IPS-NIHi7 (cell line): ENCODE data around the gene COX7B.
A peak's percentile ranks its signal among the peaks of the same experiment; 100 is the strongest.
"Not testable (repeated sequence)": the region's sequence is repeated elsewhere in the genome, so short reads cannot be mapped to it uniquely, and the experiment has no call there.

Experiments used
- DNase-seq: peaks from one replicate; pipeline ENCODE4 v3.0.0; 2012; ENCODE audit warnings: mixed read lengths; ENCODE audit errors: extremely low spot score

The COX7B gene, protein sequence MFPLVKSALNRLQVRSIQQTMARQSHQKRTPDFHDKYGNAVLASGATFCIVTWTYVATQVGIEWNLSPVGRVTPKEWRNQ

DNA sequence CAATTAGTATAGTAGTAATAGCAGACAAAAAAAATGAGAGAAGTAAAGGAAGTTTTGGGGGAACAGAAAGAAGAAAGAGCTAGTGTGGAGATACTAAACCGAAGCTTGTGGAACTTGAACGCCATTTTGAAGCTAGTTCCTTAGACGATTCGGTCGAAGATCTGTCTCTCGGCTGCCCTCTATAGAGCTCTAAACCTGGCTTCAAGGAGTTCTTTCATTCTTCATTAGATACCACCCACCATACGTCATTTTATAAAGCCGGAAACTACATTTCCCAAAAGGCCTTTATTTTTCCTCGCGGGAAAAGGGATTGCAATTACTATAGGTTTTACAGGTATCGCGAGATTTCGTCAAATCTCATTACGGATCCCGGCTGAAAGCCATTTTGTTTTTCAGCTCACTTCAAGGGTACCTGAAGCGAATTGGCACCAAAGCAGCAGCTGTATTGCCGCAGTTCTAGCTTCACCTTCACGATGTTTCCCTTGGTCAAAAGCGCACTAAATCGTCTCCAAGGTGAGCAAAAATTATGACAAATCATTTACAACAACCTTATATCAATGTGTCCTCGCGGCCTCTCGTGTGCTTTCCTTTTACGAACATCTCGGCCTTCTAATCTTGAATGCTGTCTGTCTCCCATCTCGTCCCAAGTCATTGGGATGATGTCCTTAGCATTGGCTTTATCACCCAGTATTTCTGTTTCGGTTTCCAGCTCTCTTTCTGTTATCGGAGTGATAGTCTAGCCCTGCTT, at the start of gene COX7B:
COX7B (plus strand) TSS at position 388 of the 748 bp plus-strand sequence; CDS start at position 474, 86 bp downstream.
- peak; percentile 54 for DNase-seq

DNA sequence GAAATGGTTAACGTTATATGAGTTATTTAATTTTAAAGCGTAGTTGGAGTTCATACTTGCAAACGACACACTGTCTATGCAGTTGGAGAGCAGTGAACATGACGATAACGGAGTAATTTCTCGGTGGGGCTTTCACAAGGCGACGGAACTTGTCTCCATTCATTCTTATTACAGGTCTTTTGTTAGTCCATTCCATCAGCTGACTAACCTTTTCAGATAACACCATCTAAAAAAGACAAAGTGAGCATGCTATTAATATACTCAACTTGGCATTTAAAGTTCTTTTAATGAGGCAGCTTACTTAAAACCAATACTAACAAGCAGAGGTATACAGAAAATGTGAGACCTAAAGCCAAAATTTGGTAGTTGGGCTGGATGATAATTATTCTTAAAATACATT, 23.9 kb upstream of the COX7B start:
- DNase-seq = no peak

DNA sequence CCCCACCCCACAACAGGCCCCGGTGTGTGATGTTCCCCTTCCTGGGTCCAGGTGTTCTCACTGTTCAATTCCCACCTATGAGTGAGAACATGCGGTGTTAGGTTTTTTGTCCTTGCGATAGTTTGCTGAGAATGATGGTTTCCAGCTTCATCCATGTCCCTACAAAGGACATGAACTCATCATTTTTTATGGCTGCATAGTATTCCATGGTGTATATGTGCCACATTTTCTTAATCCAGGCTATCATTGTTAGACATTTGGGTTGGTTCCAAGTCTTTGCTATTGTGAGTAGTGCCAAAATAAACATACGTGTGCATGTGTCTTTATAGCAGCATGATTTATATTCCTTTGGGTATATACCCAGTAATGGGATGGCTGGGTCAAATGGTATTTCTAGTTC, 17.9 kb upstream of the COX7B start:
- DNase-seq = not testable (repeated sequence)

DNA sequence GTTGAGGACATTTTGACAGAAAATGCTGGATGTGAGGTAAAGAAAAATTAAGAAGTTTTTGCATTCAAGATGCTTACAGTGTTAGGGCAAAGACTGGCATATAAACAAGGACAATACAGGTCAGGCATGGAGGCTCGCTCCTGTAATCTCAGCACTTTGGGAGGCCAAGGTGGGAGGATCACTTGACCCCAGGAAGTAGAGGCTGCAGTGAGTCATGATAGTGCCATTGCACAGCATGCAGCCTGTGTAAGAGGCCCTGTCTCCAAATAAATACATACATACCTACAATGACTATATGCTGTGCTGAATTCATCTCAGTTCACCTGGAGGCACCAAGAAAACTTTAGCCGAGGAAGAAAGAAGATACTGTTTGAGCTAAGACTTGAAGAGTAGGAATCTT, 6.4 kb upstream of the COX7B start:
- no peak for DNase-seq

DNA sequence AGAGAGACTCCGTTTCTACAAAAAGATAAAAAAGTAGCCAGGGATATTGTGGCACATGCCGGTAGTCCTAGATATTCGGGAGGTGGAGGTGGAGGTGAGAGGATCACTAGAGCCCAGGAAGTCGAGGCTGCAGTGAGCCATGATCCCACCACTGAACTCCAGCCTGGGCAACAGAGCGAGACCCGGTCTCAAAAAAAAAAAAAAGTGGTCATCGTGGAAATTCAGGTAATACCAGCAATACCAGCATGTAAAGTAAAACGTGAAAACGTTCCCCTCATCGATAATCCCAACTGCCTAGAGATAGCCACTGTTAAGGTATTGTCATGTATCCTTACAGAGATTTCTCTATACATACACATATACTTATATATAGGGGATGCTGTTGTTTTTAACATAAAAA, 5.6 kb upstream of the COX7B start:
- no peak for DNase-seq

DNA sequence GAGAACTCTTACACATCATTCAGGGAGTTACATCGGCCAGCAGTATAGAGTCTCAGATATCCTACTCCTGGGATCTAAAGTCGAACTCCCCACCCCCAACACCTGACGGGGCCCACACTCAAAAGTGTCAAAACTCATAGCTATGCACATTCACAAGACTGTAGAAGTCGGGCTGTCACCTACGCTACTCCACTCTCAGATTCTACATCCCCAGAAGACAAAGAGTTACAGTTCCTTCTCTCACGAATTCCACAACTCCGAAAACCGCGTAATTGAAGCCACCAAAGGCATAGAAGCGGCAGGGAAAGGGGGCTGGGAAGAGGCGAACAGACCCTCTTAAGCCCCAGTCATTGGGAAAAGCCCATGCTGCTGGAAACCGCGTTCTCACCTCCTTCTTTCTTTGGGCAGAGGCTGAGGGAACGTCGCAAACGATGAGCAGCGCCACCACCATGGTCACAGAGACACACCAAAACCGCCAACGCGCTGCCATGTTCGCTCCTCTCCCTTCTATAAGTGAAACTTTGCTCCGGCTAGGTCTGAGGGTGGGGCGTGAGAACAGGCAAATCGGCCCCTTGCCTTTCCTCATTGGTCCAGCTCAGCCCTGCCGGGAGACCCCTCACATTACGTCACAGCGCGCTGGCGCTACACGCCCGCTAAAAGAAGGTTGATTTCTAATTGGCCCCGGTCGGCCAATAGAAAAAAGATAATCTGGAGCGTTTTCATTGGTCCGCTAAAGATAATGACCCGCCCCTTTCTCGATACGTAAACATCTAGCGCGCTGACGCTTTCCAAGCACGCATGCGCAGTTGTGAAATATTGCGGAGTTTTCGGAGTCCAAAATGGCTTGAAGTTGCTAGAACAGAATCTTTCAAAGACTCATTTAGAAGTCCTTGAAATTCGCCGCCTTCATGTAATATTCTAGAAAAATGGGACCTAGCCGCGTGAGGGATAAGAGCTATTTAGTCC, 4.1 kb upstream of the COX7B start, which contains the start of gene MAGT1:
MAGT1 (minus strand) TSS at position 515 of the 966 bp plus-strand sequence; CDS start at position 490, 25 bp downstream.
- peak; percentile 83 for DNase-seq

DNA sequence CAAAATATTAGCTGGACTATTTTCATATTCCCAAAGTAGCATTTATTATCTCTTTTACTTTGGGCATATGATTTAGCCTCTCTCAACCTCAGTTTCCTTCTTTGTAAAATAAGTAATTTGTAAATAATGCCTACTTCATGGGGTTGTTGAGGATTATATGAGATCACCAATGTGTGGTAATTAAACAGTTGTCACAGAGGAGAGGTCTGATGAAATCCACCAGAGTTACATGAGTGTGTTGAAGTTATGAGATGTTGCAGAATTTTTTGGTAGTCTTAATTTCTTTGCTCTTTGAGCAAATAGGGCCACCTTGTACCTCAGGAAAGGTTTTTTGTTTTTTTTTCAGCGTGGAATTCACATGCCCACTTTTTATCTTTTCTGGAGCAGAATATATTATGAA, 1.4 kb downstream of the COX7B start:
- DNase-seq = no peak

DNA sequence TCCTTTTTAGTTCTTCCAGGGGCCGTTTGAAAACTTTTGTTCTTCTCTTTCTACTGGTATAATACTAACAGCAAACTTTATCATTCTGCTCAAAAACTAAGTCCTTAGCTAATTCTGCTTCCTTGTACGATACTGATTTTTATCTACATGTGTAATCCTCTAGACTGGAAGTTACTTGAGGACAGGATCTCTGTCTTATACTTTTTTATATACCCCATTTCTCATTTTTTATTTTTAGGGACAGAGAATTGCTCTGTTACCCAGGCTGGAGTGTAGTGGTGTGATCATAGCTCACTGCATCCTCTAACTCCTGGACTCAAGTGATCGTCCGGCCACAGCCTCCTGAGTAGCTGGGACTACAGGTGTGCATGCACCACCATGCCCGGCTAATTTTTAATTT, 2.2 kb downstream of the COX7B start:
- no peak for DNase-seq

DNA sequence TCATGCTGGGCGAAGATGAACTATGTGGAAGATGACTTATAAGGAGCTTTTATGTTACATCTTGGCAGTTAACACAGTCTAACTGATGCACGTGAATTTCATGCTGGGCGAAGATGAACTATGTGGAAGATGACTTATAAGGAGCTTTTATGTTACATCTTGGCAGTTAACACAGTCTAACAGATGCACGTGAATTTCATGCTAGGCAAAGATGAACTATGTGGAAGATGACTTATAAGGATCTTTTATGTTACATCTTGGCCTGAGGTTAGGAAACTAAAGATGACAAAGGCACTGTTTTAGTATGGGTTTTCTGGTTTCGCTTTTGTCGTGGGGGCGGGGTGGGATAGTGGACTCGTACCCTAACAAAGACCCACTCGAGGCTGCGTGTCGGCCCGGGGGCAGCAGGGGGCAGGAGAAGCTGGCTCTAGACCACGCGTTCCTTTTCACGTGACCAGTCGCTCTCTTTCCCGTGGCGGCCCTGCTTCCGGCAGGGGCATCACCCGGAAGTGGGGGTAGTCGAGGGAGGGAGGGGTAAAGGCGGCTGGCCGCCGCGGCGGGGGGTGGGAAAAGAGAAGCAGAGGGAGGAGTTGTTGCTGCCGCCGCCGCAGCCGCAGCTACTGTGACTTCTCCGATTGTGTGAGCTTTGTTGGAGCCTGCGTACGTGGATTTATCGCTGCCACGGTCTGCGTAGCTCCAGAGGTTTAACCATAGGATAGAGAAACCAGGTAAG, 11.0 kb downstream of the COX7B start, which contains the start of gene ATP7A:
ATP7A (plus strand) TSS at position 586 of the 733 bp plus-strand sequence. CDS start 60,949 bp downstream, outside the sequence.
- DNase-seq = peak; percentile 86

DNA sequence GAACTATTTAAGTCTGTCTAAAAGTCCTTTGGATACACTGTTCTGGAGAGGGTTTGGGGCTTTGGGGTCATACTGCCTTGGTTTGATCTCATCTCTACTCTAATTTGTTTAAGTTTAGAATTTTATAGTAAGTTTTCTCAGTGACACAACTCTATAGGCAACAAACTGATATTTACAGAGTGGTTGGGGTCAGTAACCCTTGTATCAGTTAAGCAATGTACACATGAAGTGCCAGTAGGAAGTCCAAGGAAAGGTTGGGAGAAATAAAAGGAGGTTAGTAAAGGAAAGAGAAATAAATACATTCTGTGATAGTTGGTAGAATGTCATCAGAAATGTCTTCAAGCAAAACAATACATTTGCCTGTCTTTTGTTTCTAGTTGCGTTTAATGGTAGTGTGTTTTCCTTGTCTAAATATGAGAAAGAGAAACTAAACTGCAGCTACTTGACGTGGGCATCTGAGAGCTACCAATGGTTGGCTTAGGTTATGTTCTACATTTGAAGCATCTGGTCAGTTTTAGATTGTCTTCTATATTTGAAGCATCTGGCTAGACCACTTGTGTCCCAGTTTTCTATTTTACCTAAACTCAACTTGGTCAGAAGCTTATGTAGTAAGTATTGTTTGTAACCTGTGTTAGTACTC, 18.1 kb downstream of the COX7B start:
- DNase-seq = no peak

DNA sequence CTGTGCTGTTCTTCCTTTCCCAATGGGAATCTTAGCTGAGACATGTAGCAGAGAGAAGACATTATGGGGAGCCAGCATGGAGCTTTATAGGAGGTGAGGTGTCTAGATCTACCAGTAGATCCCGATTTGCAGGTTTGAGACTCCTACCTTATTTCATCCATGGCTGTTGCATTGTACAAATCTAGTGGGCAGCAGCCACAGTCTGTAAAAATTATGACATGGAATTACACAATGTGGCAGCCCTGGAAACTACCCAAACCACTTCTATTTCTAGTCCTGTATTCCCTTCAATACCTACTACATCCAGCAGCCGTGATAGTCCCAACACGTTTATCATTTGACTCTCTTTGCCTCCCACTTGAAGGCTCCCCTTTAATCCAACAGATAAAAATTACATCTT, 19.3 kb downstream of the COX7B start:
- DNase-seq = no peak

DNA sequence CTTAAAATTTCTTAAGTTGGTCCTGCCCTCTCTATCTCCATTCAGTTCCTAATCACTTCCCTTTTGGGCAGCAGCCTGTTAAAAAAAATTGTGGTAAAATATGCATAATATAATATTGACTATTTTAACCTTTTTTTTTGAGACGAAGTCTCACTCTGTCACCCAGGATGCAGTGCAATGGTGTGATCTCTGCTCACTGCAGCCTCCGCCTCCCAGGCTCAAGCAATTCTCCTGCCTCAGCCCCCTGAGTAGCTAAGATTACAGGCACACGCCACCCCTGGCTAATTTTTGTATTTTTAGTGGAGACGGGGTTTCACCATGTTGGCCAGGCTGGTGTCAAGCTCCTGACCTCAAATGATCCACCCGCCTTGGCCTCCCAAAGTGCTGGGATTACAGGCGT, 20.1 kb downstream of the COX7B start:
- not testable (repeated sequence) for DNase-seq

DNA sequence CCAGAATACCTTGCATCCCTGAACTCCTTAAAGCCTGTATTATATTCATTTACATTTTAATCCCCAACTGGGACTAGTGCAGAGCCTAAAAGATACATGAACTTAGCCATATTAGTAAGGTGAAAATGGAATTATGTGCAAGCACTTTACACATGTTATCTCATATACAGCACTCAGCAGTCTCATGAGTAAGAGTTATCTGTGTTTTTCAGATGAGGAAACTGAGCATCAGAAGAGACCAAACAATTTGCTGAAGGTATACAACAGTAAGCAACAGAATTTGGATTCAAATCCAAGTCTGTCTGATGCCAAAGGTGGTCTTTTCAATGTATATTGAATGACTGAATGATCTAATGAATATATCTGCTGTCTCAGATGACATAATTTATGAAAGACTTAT, 23.5 kb downstream of the COX7B start:
- DNase-seq = no peak

DNA sequence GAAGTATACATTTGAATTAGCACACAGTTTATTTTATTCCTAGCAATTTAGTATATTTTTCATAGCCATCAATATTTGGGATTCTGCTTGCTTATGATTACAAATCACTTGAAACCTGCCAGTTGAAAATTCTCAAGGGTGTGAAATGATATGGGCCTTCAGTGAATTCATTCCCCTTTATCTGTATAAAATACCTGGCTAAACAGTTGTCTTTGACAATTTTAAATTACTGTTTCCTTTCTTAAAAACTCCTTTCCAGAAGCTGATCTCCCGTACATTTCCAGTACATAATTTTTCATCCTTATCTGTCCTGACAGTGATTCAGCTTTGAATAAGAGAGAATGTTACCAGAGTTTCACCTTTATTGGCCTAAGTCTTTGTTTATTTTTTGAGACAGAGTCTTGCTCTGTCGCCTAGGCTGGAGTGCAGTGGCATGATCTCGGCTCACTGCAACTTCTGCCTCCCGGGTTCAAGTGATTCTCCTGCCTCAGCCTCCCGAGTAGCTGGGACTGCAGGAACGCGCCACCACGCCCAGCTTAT, 25.1 kb downstream of the COX7B start:
- no peak for DNase-seq

DNA sequence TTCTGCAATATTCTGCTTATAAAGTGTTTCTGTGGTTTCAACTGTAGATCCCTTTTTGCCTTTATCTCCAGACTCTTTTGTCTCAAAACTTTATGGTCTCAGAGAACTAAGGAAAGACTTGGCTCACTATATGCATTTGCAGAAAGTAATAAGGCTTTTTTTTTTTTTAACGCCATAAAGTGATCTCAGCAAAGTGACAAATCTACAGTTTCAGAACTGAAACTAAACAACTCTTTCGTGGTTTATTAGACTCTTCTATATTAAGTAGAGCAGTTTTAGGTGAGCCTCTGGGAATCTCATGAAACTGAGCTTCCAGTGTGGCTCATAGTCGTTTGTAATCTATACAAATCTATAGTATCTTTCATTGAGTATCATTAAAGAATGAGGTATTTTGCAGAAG, 26.5 kb downstream of the COX7B start:
- DNase-seq = no peak

DNA sequence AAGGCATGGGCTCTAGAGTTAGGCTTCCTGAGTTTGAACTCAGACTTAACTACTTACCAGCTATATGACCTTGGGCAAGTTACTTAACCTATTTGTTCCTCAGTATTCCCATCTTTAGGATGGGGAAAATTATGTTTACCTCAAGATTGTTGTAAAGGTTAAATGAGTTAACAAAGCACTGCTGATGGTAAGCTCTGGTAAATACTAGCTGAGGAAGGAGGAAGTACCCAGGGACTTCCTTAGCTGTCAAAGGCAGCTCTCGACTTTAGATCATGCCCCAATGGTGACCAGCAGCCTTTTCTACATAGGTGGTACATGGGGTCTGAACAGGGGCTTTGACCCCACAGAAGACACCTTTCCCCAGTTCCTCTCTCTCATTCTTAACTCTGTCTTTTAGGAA, 31.3 kb downstream of the COX7B start:
- DNase-seq = no peak

DNA sequence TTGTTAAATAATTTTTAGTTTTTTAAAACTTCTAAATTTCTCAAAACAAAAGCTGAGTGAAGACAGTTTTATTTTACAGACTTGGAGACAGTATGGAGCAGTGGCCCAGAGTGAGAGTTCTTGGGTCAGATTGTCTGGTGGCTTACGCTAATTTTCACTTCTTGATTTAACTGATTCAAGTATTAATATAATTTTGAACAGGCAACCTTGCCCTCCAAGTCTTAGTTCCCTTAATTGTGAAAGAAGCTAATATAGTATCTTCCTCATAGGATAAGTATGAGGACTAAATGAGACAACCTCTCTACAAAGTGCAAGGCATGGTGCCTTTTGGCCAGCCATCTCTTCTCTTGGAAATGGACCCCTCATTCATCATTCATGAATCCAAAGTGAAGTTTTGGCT, 36.6 kb downstream of the COX7B start:
- DNase-seq = no peak

DNA sequence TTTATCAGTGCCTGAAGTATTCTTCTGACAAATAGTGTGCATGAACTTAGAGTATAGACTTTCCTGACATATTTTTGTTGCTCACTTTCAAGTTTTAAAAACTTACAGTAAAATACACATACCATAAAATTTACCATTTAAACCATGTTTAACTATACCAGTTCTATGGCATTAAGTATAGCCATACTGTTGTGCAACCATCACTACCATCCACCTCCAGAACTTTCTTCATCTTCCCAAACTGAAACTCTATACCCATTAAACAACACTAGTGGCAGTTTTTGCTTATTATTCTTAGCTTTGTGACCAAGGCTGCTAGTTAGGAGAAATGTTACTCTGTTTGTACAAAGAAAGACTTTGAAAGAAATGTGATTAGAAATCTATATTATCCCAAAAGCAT, 37.0 kb downstream of the COX7B start:
- no peak for DNase-seq

DNA sequence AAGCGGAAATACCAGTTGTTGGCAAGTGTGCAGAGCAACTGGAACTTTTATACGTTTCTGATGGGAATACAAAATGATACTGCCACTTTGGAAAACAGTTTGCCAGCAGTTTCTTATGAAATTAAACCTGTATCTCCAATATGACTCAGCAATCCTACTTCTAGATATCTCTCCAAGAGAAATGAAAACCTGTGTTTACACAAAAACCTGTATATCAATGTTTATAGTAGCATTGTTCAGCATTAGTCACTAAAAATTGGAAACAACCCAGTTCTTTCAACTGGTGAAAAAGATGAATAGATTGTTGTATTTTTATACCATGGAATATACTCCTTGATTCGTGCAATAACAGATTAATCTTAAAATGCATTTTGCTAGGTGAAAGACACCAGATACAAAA, 38.0 kb downstream of the COX7B start:
- DNase-seq = no peak

DNA sequence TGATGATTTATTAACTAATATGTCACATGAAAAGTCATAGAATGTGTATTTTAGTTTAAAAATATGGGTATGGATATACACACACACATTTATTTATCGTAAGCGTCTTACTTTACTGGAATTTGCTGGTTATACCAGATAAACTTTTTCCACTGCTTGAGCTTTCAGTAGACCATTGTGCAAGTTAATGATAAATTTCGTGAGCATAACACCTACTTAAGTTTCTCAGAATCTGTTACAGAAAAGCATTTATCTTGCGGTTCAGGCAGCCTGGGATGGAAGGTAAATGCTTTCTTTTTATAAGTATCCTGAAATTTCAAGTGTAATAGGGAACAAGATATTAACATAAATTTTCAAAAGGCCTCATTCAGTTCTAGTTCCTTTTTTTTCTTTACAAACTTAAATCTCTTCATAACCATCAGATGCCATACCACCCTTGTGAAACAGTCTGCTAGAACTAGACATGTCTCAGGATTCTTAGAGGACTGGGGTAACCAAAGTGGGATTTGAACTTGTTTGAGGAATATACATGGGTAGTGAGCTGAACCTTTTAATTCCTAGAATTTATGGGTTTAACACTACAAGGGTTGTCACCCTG, 38.9 kb downstream of the COX7B start:
- no peak for DNase-seq
